Measurements from ENCODE around the gene GAL3ST2.
"Not testable (repeated sequence)": the region's sequence is repeated elsewhere in the genome, so short reads cannot be mapped to it uniquely, and the experiment has no call there.

The GAL3ST2 gene

DNA sequence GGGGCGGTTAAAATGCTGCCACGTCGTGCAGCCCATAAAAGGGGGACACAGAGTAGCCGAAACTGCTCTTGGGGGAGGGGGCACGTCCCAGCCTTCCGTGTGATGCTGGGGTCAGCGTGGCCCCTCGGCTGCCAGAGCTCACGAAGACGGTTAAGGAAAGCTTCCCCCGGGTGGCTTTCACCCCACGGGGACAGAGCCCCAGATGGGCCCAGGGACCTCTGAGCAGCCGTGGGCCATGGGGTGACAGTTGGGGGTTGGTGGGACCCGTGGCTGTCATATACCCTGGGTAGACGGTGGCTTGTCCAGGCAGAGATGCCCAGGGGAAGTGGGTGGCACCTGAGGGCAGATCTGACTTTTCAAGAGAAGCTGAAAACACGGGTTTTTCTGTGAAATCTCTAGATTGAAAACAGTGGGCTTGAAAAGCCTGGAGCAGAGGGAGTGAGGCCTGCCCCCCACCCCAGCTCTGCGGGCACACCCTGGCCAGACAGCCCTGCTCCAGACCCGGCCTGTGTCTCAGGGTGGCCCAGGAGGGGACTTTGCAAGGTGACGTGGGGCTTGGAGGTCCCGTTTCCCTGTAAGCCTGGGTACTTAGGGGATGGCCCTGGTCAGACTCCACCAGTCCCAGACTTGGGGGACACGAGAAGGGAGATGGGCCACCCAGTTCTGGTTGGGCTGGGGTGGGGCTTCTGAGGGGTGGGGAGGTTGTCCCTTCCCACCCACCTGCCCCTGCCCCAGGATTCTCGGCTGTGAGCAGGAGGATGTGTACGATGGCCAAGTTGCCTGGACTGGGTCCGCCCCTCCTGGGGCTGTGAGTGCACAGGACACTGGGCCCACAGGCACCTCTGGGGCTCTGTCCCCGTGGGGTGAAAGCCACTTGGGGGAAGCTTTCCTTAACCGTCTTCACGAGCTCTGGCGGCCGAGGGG, 33.0 kb downstream of the GAL3ST2 start:
- DNase-seq (ENCODE audit: low read depth), result no peak

DNA sequence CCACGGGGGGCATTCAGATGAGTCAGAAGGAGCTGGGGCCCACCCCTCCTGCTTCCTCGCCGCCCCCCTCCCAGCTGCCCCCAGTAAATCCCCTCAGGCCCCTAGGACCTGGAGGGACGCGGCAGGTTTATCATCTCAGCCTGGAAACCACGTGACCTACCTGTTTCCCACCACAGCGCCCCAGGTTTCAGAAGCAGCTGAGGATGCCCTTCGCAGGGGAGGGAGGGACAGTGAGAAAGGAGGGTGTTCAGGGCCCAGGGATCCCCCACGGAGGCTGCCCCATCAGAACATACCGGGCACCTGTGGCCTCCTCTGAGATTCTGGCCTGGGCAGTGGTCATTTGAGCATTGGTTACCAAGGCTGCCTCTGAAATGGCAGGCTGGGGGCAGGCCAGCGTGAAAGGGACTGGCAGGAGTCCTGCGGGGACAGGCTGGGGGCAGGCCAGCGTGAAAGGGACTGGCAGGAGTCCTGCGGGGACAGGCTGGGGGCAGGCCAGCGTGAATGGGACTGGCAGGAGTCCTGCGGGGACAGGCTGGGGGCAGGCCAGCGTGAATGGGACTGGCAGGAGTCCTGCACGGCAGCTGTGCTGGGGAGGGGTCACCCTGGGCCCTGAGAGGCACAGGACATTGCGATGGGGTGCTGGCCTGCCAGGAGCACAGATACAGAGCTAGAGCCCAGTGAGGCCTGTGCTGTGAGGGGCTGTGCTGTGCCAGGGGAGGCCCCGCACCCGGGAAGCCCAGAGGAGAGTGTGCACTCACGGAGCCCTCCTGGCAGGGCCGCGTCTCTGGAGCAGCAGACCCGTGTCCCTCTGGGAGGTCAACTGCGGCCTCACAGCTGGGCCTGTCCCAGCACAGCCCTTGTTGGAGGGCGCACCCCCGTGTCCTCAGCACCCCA, 33.9 kb downstream of the GAL3ST2 start:
- no peak for DNase-seq (ENCODE audit: low read depth)

DNA sequence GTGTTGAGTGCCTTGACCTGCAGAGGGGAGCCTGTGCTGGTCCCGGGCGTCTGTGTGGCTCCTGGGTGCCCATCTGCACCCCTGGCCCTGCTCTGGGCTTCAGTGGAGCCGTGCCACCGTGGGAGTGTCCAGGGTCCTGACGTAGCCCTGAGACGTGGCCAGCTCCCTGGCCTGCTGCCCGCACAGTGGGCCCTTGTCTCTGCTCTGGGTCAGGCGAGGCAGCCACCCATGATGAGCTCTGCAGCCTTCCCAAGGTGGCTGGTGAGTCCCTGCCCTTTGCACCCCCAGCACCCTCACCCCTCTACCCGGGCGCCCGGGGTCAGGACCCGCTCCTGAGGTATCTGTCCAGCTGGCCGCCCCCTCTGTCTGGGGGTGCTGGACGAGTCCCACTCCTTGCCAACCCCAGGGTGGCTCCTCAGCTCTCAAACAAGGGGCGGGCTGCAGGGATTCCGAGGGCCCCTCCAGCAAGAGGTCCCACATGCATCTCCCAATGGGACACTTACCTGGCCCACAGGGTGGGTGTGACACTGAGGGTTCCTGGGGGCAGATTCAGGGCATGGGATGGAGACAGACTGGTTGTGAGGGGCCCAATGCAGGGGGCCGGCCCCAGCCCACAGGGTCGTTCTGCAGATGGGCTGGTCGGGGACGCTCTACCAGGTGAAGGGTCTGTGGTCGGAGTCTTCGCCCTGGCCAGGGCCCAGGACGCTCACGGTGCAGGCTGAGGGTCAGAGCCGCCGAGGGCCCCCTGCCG, 34.8 kb downstream of the GAL3ST2 start:
- DNase-seq (ENCODE audit: low read depth), result no peak

DNA sequence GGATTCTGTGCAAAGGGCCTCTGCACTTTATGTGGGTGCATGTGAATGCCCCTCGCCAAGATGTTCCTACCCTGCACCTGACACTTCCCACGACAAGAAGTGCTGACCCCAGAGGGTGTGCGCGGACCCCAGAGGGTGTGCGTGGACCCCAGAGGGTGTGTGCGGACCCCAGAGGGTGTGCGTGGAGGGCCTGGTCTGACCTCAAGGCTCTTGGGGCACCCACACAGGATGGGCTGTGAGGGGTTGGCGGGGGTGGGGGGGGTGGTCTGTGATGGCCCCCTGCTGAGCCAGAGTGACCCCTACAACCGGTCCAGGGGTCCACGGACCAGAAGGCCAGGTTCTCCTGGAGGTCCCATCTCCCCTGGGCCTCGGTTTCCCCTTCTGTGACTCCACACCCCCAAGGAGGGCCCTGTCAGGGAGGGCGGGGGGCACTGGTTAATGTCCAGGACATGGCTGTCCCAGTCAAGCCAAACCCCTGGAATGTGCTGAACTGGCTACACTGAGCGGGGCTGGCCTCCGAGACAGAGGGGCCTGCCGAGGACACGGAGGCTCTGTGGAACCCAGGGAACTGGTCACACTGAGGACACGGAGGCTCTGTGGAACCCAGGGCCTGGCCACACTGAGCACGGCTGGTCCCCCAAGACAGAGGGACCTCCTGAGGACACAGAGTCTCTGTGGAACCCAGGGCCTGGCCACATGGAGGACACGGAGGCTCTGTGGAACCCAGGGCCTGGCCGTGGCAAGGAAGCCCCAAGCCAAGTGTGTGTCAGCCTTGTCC, 35.5 kb downstream of the GAL3ST2 start:
- no peak for DNase-seq (ENCODE audit: low read depth)

DNA sequence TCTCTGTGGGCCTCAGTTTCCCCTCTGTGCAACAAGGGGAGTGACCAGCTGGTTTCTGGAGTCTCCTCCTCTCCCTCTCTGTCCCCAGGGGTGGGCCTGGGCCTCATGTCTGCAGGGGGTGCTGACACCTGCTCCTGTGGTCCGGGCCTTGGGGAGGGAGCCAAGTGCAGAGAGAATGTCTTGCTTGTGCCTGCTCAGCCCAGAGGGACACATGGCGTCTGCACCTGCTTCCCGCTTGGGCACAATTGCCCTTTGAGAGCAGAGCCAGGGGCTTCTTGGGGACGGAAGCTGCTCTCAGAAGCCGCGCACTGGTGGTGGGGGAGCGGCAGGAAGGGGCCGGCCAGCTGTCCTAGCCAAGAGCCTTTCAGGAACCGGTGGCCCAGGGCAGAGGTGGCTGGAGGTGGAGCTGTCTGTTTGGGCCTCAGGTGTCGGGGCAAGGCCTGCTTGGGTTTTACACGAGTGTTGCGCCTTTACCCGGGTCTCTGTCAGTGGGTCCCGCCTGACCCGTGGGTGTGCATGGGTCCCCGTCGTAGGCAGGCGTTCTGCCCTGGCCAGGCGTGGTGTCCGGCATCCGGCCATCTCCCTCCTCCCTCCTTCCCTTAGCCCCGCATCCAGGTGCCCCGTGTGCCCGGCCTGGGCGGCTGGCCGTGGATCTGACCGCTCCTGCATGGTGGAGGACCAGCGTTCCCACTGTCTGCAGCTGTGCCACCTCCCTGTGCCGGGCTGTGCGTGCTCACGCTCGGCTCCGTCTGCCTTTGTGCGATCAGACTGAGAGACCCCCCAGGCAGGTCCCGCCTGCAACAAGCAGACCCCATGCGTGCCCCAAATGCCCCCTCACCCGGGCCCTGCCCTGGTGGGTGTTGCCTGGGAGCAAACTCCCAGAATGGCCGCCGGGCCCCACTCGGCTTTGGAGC, 36.4 kb downstream of the GAL3ST2 start:
- no peak for DNase-seq (ENCODE audit: low read depth)

DNA sequence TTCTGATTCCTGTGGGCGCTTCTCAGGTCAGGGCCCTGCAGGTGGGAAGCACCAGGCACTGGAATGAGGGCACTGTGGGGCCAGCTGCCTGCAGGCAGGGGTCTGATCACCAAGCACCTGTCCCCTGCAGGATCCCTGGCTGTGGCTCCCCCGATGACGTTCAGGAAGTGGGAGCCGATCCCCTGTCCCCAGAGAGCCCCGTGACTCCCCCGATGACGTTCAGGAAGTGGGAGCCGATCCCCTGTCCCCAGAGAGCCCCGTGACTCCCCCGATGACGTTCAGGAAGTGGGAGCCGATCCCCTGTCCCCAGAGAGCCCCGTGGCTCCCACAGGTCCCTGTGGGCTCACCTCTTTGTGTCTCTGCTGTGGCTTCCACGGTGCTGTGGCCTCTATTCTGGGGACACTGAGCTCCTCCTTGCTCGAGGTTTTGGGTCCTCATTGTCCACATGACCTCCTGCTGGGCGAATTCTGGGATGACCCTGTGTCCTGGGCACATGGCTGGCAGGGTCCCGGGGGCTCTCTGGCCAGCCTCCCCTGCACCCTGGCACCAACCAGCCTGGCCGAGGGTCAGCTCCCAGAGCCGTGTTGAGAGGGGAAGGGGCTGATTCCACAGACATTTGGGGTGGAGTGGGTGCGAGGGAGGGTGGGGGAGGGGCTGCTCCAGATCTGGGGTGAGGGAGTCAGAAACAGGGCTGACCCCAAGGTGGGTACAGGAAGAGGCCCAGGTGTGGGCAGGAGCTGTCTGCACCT, 37.2 kb downstream of the GAL3ST2 start:
- DNase-seq (ENCODE audit: low read depth), result no peak

DNA sequence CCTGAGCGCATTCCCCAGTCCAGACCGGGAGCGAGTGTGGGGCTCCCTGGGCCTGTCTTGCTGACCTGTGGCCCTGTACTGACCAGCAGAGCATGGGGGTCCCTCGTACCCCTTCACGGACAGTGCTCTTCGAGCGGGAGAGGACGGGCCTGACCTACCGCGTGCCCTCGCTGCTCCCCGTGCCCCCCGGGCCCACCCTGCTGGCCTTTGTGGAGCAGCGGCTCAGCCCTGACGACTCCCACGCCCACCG, 37.7 kb downstream of the GAL3ST2 start:
- DNase-seq (ENCODE audit: low read depth), result no peak

DNA sequence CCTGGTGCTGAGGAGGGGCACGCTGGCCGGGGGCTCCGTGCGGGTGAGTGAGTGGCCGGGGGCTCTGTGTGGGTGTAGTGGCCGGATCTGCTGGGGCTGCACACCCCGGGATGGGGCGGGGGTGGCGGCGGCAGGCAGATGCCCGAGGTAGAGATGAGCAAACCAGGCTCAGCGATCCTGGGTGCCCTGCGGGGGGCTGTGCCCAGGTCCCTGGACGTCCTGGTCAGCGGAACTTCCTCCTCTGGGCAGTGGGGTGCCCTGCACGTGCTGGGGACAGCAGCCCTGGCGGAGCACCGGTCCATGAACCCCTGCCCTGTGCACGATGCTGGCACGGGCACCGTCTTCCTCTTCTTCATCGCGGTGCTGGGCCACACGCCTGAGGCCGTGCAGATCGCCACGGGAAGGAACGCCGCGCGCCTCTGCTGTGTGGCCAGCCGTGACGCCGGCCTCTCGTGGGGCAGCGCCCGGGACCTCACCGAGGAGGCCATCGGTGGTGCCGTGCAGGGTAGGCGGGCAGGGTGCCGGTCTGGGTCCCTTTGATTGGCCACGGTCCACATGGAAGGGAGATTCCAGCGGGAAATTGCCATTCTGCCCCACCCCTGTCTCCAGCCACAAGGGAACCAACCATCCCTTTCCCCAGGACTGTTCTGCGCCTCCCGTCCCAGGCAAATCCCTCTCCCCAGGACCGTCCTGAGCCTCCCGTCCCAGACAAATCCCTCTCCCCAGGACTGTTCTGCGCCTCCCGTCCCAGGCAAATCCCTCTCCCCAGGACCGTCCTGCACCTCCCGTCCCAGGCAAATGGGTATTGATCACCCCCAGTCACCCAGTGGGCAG, 38.2 kb downstream of the GAL3ST2 start:
- no peak for DNase-seq (ENCODE audit: low read depth)

DNA sequence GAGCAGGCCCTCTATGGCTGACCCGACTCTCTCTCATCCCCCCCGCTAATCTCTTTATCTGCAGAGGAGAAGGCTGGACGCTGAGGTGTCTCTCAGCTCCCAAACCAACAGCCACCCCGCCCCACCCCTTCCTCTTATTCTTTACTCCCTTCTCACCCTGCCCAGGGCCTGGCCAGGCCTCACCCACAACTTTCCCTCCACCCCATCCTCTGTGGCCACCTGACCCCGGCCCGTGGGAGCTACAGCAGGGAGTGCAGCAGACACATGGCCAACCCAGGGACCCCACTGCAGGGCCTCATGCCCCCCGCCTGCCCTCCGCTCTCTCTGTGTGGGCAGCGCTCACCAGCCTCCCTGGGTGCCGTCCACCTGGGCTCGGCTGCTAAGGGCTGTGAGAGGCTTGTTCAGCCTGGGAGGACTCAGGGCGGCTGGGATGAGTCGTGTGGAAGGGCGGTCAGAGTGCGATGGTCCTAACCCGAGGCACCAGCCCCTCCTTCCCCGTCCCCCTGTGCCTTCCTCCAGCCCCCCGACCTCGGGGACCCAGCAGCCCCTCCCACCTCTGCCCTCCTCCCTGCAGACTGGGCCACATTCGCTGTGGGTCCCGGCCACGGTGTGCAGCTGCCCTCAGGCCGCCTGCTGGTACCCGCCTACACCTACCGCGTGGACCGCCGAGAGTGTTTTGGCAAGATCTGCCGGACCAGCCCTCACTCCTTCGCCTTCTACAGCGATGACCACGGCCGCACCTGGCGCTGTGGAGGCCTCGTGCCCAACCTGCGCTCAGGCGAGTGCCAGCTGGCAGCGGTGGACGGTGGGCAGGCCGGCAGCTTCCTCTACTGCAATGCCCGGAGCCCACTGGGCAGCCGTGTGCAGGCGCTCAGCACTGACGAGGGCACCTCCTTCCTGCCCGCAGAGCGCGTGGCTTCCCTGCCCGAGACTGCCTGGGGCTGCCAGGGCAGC, 39.1 kb downstream of the GAL3ST2 start:
- DNase-seq (ENCODE audit: low read depth), result no peak

DNA sequence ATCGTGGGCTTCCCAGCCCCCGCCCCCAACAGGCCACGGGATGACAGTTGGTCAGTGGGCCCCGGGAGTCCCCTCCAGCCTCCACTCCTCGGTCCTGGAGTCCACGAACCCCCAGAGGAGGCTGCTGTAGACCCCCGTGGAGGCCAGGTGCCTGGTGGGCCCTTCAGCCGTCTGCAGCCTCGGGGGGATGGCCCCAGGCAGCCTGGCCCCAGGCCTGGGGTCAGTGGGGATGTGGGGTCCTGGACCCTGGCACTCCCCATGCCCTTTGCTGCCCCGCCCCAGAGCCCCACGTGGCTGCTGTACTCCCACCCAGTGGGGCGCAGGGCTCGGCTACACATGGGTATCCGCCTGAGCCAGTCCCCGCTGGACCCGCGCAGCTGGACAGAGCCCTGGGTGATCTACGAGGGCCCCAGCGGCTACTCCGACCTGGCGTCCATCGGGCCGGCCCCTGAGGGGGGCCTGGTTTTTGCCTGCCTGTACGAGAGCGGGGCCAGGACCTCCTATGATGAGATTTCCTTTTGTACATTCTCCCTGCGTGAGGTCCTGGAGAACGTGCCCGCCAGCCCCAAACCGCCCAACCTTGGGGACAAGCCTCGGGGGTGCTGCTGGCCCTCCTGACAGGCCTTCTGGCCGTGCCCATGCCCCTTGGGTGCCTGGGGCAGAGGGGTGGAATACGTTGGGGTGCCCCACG, 40.0 kb downstream of the GAL3ST2 start:
- DNase-seq (ENCODE audit: low read depth), result no peak

DNA sequence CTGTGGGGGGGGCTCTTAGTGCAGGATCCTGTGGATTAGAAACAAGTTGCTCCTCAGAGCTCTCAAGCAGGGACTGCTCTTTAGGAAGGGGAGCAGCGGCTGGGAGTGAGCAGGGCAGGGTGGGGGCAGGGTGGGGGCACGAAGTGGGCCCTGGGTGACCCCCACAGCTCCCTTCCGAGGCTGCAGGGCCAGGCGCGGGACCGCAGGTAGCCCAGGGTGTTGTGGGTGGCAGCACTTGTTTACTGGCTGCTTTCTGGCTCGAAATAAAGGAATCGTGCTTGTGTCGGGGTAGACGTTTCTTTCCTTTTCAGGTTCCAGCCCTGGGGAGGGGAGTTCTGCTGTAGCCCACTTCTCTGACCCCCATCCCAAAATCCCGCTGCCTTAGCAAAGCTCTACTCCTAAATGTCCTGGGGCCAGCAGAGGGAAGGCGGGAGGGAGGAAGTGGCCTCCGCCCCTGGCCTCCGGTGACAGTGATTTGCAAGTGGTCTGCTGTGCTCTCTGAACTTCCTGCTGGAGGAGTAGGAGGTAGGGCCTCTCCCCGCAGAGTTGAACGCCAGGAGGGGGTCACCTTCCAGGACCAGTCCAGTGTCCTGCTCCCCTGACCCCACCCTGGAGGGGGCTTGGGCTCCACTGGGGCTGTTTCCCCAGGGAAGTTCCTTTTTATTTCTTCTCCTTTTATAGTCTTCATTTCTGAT, 40.7 kb downstream of the GAL3ST2 start:
- no peak for DNase-seq (ENCODE audit: low read depth)

DNA sequence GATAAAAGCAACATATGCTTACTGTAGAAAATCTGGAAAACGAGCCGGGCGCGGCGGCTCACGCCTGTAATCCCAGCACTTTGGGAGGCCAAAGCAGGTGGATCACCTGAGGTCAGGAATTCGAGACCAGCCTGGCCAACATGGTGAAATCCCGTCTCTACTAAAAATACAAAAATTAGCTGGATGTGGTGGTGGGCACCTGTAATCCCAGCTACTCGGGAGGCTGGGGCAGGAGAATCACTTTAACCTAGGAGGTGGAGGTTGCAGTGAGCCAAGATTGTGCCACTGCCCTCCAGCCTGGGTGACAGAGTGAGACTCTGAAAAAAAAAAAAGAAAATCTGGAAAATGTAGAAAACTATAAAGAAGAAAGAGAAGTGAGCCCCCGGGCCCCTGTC, 41.2 kb downstream of the GAL3ST2 start:
- not testable (repeated sequence) for DNase-seq (ENCODE audit: low read depth)

DNA sequence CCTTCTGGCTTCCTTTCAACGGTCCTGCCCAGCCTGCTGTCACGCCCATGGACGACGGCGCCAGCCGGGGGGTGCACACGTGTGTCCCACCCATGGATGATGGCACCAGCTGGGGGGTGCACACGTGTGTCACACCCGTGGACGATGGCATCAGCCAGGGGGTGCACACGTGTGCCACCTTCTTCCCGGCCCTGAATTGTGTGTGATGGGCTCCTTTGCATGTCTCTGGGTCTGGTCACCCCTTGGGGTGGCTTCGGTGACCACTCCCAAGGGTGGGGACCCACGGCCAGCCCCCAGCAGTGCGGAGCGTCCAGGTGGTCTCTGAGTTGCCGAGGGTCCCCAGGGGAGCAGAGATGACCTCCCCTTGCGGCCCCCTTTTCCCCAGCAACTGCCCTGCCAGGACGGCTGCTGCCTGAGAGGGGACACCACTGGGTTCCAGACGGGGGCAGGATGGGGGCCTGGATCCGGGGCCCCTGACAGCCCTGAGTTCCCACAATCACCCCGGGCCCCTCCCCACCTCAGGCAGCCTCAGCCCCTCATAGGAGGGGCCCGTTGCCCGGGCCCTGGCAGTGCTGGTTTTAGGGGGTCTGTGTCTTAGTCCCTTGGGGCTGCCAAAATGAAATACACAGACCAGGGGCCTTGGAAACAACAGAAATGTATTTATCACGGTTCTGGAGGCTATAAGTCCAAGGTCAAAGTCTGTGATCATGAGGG, 41.8 kb downstream of the GAL3ST2 start:
- DNase-seq (ENCODE audit: low read depth), result no peak

DNA sequence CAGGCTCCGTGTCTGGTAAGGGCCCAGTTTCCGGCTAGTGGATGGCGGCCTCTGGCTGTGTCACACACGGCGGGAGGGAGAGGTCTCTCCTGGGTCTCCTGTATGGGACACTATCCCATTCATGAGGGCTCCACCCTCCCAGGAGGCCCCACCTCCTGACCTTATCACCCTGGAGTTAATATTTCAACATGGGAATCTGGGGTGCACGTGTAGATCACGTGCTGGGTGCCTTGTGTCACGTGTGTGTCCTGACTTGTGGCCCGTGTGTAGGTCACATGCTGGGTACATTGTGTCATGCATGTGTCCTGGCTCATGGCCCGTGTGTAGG, 42.3 kb downstream of the GAL3ST2 start:
- no peak for DNase-seq (ENCODE audit: low read depth)

DNA sequence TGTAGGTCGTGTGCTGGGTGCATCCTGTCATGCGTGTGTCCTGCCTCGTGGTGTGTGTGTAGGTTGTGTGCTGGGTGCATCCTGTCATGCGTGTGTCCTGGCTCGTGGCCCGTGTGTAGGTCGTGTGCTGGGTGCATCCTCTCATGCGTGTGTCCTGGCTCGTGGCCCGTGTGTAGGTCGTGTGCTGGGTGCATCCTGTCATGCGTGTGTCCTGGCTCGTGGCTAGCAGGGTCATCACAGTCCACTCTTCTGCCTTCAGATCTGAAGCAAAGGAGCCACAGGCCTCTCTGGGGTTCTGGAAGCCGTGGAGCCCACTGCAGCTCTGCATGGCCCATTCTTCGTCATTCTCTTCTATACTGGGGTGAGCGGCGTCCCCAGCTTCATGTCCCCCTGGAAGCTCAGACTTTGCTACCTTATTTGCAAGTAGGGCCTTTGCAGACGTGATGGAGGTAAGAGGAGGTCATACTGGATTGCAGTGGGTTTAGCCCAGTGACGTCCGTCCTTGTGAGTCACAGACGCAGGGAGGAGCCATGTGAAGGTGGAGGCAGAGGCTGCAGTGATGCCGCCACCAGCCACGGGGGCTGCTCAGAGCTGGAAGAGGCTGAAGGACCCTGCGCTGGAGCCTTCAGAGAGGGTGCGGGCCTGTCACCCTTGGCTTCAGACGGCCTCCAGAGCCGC, 43.5 kb downstream of the GAL3ST2 start:
- not testable (repeated sequence) for DNase-seq (ENCODE audit: low read depth)
